HepG2 (cell line): ENCODE data around the gene TCAP. TPM values are rescaled to one million over a fixed set of nuclear protein-coding genes. Genes with fewer than 3 reads are reported as not detected.
A peak's percentile ranks its signal among the peaks of the same experiment; 100 is the strongest.

Source experiments
- GATA4 ChIP-seq: sonication (generic); IDR thresholded peaks from 2 replicates; pipeline ENCODE4 v1.6.1; 2016; ENCODE audit warnings: antibody characterized with exemption, low read depth, borderline replicate concordance
- GFI1 ChIP-seq: sonication (generic); formaldehyde crosslinking; IDR thresholded peaks from 2 replicates; pipeline ENCODE4 v1.5.0; 2020; ENCODE audit warnings: missing genetic modification reagents, mild to moderate bottlenecking, borderline replicate concordance
- HDAC2 ChIP-seq: sonication (generic); formaldehyde crosslinking; IDR thresholded peaks from 2 replicates; pipeline ENCODE4 v1.4.0; 2020; ENCODE audit warnings: missing genetic modification reagents
- HOXA9 ChIP-seq: sonication (generic); formaldehyde crosslinking; IDR thresholded peaks from 2 replicates; pipeline ENCODE4 v1.8.1; 2022; ENCODE audit warnings: missing genetic modification reagents, mild to moderate bottlenecking, moderate library complexity, borderline replicate concordance
- IRX3 ChIP-seq: sonication (generic); formaldehyde crosslinking; IDR thresholded peaks from 2 replicates; pipeline ENCODE4 v1.8.1; 2023; ENCODE audit warnings: mild to moderate bottlenecking, low read depth, missing genetic modification reagents, borderline replicate concordance
- ISX ChIP-seq: sonication (generic); formaldehyde crosslinking; conservative IDR thresholded peaks from 2 replicates; pipeline ENCODE4 v1.5.0; 2020; ENCODE audit warnings: missing genetic modification reagents
- MAZ ChIP-seq, 2 experiments: sonication (generic) in 1 of 2; formaldehyde crosslinking in 1 of 2; IDR thresholded peaks; 2 replicates each; pipeline versions ENCODE4 v1.5.0 to v1.6.1; 2012 to 2020; ENCODE audit warnings: low read depth in 2 of 2, mild to moderate bottlenecking in 2 of 2, borderline replicate concordance in 1 of 2, improper control_type of control experiment in 1 of 2, low read length in 1 of 2, missing genetic modification reagents in 1 of 2, moderate library complexity in 1 of 2
- MTF2 ChIP-seq: sonication (generic); formaldehyde crosslinking; IDR thresholded peaks from 2 replicates; pipeline ENCODE4 v1.5.0; 2020; ENCODE audit warnings: missing genetic modification reagents, borderline replicate concordance
- PAF1 ChIP-seq: IDR thresholded peaks from 2 replicates; pipeline ENCODE4 v1.6.1; 2016; ENCODE audit warnings: missing genetic modification reagents, missing compliant biosample characterization
- SMARCC2 ChIP-seq: fragments of 450-650 bp; IDR thresholded peaks from 2 replicates; pipeline ENCODE4 v1.6.1; 2017; ENCODE audit warnings: antibody characterized with exemption, mild to moderate bottlenecking
- SMYD3 ChIP-seq: sonication (generic); formaldehyde crosslinking; IDR thresholded peaks from 2 replicates; pipeline ENCODE4 v1.8.1; 2023; ENCODE audit warnings: mild to moderate bottlenecking, missing genetic modification reagents
- TCF7 ChIP-seq: sonication (generic); IDR thresholded peaks from 2 replicates; pipeline ENCODE4 v1.6.1; 2016; ENCODE audit warnings: antibody characterized with exemption, low read depth
- TEAD2 ChIP-seq: sonication (generic); formaldehyde crosslinking; IDR thresholded peaks from 2 replicates; pipeline ENCODE4 v1.9.0; 2021; ENCODE audit warnings: missing genetic modification reagents
- ZMAT3 ChIP-seq: sonication (generic); formaldehyde crosslinking; conservative IDR thresholded peaks from 2 replicates; pipeline ENCODE4 v1.7.0; 2021; ENCODE audit warnings: missing genetic modification reagents
- ZNF451 ChIP-seq: sonication (generic); formaldehyde crosslinking; IDR thresholded peaks from 2 replicates; pipeline ENCODE4 v1.5.0; 2020; ENCODE audit warnings: mild to moderate bottlenecking, missing genetic modification reagents
- ZNF768 ChIP-seq: sonication (generic); formaldehyde crosslinking; IDR thresholded peaks from 2 replicates; pipeline ENCODE4 v1.4.0; 2020; ENCODE audit warnings: missing genetic modification reagents
- polyA plus RNA-seq, 8 experiments: library from polyadenylated mRNA; depleted of rRNA in 3 of 8; stranded (reverse) in 7 of 8; unstranded in 1 of 8; fragments of >200 nt; fragmentation: Illumina TruSeq in 4 of 8; extraction: Trizol in 4 of 8; gene quantifications; 2 replicates each; pipeline versions ENCODE4 v1.2.1 to v1.2.3, GENCODE V29; 2011 to 2016; ENCODE audit warnings: low read depth in 4 of 8, missing spikeins in 1 of 8, mixed read lengths in 1 of 8; ENCODE audit not compliant: insufficient read depth in 1 of 8
- total RNA-seq, 5 experiments: library from RNA; depleted of rRNA; stranded (reverse); fragments of >200 nt; fragmentation: Illumina TruSeq; extraction: Trizol; gene quantifications; 2 replicates each; pipeline ENCODE4 v1.2.3, GENCODE V29; 2016; ENCODE audit warnings: low read depth in 1 of 5
- TF ChIP-seq, protein P1 (sequence below): IDR thresholded peaks from 2 replicates; pipeline ENCODE4 v1.6.1; 2016; ENCODE audit warnings: low read depth, missing genetic modification reagents, missing compliant biosample characterization
- TF ChIP-seq, protein P2 (sequence below): sonication (generic); formaldehyde crosslinking; IDR thresholded peaks from 2 replicates; pipeline ENCODE4 v1.9.0; 2021; ENCODE audit warnings: mild to moderate bottlenecking, missing genetic modification reagents

The TCAP gene
- total and polyA plus RNA-seq, 2 of the 13 experiments (the other 11 are each of a cell fraction or from before 2014, with no cell fraction given) = 0.24 to 0.65 TPM

DNA sequence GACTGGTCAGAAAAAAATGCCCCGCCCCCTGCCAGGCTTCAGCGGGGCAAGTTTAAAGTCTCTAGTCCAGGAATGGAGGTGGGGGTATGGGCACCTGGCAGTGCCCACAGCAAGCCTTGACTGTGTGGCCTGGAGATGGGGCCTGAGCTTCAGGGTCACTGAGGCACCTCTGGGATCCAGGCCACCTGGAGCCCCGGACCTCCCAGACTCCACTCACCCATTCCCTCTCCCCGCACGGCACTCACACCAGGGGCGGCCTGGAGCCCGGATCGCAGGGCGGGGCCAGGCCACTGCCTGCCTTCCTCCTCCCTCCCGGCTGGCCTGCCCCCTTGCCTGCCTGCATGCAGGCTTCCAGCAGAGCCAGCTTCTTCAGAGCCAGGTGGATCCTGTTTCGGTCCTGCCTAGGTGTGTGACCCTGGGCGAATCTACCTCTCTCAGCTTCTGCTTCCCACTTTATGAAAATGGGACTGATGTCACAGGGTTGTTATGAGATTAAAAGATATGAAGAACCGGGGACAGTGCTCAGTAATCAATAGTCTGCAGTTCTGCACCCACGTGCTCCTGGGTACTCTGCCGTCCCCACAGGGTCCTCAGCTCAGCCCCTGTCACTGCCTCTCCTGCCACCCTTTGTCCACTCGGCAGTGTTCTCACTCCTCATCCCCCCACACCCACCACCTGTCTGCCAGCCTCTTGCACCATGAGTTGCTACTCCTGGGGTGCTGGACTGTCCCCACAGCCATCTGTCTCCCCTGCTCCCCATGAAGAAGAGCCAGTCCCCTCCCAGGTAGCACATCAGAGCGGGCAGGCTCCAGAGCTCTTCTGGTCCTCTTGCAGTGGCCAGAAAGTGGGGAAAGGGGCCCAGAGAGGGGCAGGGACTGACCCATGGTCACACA is 1.2 kb upstream of the TCAP start (continued):
- TF ChIP-seq MTF2 (CRISPR knock-in tag) = no peak
- no peak for TF ChIP-seq IRX3 (CRISPR knock-in tag)
- TF ChIP-seq ZMAT3 (CRISPR knock-in tag) = no peak
- no peak for TF ChIP-seq ZNF451
- no peak for TF ChIP-seq TCF7
- TF ChIP-seq ISX = no peak
- TF ChIP-seq SMYD3 (CRISPR knock-in tag) = no peak
- TF ChIP-seq MAZ (IDR thresholded peaks at IDR 0.05; ENCODE audit: borderline replicate concordance, low read depth, low read length) = no peak
- TF ChIP-seq MAZ (CRISPR knock-in tag; IDR thresholded peaks at IDR 0.05; ENCODE audit: low read depth) = 0 out of 2 replicates have a peak, but pooled peaks have one; percentile 34
- TF ChIP-seq GATA4 = no peak
- TF ChIP-seq HOXA9 (CRISPR knock-in tag) = no peak
- TF ChIP-seq, protein P1, sequence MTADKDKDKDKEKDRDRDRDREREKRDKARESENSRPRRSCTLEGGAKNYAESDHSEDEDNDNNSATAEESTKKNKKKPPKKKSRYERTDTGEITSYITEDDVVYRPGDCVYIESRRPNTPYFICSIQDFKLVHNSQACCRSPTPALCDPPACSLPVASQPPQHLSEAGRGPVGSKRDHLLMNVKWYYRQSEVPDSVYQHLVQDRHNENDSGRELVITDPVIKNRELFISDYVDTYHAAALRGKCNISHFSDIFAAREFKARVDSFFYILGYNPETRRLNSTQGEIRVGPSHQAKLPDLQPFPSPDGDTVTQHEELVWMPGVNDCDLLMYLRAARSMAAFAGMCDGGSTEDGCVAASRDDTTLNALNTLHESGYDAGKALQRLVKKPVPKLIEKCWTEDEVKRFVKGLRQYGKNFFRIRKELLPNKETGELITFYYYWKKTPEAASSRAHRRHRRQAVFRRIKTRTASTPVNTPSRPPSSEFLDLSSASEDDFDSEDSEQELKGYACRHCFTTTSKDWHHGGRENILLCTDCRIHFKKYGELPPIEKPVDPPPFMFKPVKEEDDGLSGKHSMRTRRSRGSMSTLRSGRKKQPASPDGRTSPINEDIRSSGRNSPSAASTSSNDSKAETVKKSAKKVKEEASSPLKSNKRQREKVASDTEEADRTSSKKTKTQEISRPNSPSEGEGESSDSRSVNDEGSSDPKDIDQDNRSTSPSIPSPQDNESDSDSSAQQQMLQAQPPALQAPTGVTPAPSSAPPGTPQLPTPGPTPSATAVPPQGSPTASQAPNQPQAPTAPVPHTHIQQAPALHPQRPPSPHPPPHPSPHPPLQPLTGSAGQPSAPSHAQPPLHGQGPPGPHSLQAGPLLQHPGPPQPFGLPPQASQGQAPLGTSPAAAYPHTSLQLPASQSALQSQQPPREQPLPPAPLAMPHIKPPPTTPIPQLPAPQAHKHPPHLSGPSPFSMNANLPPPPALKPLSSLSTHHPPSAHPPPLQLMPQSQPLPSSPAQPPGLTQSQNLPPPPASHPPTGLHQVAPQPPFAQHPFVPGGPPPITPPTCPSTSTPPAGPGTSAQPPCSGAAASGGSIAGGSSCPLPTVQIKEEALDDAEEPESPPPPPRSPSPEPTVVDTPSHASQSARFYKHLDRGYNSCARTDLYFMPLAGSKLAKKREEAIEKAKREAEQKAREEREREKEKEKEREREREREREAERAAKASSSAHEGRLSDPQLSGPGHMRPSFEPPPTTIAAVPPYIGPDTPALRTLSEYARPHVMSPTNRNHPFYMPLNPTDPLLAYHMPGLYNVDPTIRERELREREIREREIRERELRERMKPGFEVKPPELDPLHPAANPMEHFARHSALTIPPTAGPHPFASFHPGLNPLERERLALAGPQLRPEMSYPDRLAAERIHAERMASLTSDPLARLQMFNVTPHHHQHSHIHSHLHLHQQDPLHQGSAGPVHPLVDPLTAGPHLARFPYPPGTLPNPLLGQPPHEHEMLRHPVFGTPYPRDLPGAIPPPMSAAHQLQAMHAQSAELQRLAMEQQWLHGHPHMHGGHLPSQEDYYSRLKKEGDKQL (CRISPR knock-in tag) = no peak
- no peak for TF ChIP-seq SMARCC2
- no peak for TF ChIP-seq HDAC2 (CRISPR knock-in tag)
- no peak for TF ChIP-seq TEAD2 (CRISPR knock-in tag)
- TF ChIP-seq, protein P2, sequence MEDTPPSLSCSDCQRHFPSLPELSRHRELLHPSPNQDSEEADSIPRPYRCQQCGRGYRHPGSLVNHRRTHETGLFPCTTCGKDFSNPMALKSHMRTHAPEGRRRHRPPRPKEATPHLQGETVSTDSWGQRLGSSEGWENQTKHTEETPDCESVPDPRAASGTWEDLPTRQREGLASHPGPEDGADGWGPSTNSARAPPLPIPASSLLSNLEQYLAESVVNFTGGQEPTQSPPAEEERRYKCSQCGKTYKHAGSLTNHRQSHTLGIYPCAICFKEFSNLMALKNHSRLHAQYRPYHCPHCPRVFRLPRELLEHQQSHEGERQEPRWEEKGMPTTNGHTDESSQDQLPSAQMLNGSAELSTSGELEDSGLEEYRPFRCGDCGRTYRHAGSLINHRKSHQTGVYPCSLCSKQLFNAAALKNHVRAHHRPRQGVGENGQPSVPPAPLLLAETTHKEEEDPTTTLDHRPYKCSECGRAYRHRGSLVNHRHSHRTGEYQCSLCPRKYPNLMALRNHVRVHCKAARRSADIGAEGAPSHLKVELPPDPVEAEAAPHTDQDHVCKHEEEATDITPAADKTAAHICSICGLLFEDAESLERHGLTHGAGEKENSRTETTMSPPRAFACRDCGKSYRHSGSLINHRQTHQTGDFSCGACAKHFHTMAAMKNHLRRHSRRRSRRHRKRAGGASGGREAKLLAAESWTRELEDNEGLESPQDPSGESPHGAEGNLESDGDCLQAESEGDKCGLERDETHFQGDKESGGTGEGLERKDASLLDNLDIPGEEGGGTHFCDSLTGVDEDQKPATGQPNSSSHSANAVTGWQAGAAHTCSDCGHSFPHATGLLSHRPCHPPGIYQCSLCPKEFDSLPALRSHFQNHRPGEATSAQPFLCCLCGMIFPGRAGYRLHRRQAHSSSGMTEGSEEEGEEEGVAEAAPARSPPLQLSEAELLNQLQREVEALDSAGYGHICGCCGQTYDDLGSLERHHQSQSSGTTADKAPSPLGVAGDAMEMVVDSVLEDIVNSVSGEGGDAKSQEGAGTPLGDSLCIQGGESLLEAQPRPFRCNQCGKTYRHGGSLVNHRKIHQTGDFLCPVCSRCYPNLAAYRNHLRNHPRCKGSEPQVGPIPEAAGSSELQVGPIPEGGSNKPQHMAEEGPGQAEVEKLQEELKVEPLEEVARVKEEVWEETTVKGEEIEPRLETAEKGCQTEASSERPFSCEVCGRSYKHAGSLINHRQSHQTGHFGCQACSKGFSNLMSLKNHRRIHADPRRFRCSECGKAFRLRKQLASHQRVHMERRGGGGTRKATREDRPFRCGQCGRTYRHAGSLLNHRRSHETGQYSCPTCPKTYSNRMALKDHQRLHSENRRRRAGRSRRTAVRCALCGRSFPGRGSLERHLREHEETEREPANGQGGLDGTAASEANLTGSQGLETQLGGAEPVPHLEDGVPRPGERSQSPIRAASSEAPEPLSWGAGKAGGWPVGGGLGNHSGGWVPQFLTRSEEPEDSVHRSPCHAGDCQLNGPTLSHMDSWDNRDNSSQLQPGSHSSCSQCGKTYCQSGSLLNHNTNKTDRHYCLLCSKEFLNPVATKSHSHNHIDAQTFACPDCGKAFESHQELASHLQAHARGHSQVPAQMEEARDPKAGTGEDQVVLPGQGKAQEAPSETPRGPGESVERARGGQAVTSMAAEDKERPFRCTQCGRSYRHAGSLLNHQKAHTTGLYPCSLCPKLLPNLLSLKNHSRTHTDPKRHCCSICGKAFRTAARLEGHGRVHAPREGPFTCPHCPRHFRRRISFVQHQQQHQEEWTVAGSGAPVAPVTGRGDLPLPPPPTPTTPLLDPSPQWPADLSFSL (CRISPR knock-in tag) = no peak
- TF ChIP-seq GFI1 (CRISPR knock-in tag) = no peak
- TF ChIP-seq PAF1 (CRISPR knock-in tag) = no peak
- peak; percentile 99 for TF ChIP-seq ZNF768 (CRISPR knock-in tag)
